Activated CD8-positive, alpha-beta memory T cell treated with anti-CD3 and anti-CD28 coated beads, Interleukin-2, amount 50 U/mL, for 48 hours (primary cell): ENCODE data around the gene PTX4.

Experiments used
- DNase-seq: peaks from one replicate; pipeline ENCODE4 v3.0.0-alpha.2; 2020

PTX4 gene

GRCh38 chr16:1523581-1524245, 35.0 kb upstream of the PTX4 start:
- DNase-seq, result no peak

DNA sequence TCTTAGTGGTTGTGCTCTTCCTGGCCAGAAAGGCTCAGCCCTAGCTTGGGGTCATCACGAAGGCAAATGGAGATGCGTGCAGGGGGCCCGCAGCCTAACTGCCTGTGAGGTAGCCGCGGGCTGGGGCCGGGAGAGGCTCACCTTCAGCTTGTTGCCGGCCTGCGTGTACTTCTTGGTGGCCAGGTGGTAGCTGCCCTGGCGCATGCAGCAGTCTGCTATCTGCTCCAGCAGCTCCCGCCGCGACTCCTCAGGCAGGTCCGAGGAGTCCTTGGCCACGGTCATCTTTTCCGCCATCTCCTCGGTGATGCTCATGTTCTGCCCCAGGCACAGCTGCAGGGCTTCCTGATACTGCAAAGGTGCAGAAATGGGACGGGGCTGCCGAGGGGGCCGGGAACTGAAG, 31.7 kb upstream of the PTX4 start:
- no peak for DNase-seq

GRCh38 chr16:1519831-1520230, 31.1 kb upstream of the PTX4 start:
- no peak for DNase-seq

- no peak for DNase-seq
These were observed 29.9 kb upstream of the PTX4 start for GRCh38 chr16:1518626-1519135.

- DNase-seq, result no peak
These were observed 25.8 kb upstream of the PTX4 start for GRCh38 chr16:1514507-1514906.

DNA sequence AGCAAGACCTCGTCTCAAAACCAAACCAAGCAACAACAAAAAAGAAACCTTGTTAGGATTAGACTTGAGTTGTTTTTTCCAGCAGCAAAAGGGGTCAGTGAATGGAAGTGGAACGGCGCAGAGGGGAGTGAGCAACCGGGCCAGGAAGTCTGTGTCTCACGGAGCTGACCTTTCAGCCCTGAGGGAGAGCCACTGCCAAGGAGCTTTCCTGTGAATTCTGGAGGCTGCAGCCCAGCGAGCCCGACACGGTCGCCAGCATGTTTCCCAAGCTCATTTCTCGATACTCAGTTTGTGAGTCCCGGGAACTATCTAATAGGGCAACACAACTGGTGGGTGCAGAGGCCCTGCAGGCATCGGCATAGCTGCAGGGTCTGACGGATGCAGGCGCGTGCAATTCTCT, 24.0 kb upstream of the PTX4 start:
- no peak for DNase-seq

GRCh38 chr16:1511662-1512569, 23.2 kb upstream of the PTX4 start:
- no peak for DNase-seq

- no peak for DNase-seq
These were observed 22.2 kb upstream of the PTX4 start for GRCh38 chr16:1510941-1511351.

DNA sequence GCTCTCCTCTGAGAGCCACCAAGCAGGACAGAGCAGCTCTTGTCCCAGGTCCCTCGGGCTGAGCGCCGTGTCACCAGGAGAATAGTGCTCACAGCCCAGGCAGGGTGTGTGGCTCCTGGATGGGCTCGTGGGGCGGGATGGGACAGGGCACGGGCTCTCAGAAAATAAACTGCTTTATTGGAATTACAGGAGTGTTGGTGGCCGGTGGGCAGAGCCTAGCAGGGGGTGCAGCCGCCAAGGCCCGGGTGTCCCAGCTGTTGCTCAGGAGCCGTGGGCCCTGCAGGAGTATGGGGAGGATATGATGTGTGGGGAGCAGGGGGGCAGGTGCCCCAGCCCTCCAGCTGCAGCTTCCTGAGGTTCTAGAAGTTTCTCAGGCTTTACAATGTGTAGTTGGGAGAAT, 21.5 kb upstream of the PTX4 start:
- DNase-seq, result no peak

DNA sequence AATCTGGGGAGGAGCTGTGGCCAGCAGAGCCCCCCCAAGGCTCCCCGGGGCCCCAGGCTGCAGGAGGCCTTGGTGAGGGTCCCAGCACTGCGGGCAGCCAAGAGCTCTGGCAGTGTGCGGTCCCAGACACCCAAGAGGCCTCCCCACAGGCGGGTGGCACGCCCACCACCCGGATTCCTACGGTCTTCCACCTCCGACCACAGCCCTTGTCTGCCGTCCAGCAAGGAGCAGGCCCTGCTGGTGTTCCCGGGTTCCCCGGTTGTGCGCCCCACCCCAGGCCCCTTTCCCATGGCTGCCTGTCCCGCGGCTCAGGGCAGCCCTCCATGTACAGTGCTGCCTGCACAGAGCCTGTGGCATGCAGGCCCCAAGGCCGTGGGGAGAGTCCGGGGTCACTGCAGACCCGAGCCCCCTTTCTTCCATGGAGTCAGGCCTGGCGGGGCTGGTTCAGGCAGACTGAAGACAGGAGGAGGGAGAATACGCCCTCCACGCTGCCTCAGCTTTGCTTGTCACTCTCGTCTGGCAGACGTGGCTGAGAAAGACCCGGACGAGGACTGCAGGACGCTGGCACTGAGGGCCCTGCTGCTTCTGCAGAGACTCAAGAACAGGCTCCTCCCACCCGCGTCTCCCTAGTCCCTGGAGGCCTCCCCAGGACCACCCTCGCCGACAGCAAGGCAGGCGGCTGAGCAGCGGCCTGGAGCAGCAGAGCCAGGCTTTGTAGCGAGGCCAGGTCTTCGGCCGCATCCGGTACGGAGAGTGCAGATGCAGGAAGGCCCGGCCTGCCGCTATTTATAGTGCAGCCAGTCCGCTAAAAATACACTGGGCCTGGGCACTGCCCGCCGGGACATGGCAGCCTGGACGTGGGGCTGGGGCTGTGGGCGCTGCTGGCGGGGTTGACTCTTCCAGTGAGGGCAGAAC, 20.8 kb upstream of the PTX4 start:
- DNase-seq, result no peak

GRCh38 chr16:1508494-1509187, 19.9 kb upstream of the PTX4 start:
- DNase-seq, result no peak

DNA sequence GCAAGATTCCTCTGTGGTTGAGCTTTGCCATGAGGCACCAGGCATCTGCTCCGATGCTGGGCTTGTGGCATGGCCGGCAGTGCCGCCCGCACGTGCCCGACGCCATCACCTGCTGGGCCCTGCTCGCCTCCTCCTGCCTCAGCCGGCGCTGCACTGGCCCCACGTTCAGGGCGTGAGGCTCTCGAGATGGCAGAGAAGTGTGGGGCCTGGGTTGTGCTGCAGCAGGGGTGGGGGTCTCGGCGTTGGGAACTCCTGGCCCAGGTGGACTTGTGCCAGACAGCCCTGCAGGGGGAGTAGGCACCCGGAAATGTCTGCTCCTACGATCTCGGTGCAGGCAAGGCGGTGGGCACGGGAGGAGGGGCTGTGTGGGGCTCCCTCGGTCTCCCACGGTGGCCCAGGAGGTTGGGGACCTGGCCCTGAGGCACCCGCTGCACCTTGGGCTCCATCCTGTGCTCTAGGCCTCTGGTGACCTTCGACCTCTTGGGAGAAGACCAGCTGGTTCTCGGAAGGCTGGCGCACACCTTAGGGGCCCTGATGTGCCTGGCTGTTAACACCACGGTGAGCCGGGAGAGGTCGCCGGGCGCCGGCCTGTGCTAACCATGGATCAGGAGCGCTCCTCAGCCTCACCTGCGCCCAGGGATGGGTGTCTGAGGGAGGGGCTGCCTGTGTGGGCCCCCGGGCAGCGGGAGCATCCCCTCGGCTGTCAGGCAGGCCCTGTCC, 17.9 kb upstream of the PTX4 start:
- no peak for DNase-seq

DNA sequence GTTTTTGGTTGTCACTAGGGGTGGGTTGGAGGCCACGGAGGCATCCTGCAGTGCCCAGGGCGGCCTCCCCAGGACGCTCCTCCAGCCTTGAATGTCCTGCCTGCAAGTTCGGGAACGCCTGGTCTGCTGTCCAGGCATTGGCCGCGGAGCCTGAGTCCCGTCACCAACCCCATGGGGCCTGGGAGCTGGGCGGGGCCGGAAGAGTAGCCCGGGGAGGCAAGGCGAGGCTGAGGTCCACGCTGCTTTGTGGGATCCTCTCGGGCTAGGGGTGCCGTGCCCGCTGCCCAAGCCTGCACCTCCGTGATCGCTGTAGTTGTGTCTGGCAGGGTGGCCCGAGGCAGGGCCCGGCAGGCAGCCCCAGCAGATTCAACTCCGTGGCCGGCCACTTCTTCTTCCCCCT, 17.2 kb upstream of the PTX4 start:
- no peak for DNase-seq

DNA sequence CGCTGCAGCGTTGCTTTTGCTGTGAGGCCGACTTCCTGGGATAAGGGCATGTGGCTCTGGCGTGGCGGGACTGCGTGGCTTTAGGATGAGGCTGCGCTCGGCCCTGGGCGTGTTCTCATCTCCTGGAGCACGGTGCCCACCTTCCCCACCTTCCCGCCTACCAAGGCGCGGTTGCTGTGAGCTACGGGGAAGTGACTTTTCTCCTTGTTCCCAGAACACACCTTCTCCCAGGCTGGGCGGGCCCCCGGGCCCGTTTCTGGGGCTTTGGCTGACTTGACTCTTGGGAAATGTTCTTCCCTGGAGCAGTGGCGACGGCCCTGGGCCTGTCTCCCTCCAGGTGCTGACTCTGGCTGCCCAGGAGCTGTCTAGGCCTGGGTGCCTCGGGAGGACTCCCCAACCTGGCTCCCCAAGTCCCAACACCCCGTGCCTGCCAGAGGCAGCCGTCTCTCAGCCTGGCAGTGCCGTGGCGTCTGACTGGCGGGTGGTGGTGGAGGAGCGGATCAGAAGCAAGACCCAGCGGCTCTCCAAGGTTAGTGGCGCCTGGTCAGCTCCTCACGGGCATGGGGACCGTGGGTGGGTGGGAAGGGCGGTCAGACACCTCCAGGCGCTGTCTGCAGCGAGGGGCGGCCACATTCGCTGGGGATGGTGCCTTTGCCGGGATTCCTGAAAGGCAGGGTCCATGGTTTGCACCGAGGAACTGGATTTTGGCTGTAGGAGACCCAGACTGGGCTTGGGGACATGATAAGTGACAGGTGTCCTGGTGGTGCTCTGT, 16.5 kb upstream of the PTX4 start:
- DNase-seq, result no peak

DNA sequence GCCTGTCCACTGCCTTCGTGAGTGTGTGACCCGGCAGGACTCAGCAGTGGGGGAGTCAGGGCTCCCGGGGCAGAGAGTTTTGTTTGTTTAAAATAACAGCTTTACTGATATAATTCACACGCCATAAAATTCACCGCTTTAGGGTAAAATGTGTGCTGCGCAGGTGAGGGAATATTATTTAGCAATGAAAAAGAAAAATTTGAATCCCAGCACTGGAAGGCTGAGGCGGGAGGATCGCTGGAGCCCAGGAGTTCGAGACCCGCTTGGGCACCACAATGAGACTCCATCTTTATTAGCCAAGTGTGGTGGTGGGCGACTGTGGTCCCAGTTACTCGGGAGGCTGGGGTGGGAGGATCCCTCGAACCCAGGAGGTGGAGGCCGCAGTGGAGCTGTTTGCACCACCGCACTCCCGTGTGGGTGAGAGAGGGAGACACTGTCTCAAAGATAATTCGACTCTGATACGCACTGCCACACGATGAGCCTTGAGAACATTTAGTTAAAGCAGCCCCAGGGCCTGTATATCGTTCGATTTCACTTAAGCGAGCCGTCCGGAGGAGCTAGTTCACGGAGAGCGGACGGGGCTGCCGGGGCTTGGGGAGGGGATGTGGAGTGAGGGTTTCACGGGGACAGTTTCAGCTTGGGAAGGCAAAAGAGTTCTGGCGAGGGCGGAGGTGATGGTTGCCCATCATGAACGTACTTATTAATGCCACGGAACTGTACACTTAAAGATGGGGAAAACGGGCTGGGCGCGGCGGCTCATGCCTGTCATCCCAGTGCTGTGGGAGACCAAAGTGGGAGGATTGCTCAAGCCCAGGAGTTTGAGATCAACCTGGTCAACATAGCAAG, 14.6 kb upstream of the PTX4 start:
- no peak for DNase-seq

DNA sequence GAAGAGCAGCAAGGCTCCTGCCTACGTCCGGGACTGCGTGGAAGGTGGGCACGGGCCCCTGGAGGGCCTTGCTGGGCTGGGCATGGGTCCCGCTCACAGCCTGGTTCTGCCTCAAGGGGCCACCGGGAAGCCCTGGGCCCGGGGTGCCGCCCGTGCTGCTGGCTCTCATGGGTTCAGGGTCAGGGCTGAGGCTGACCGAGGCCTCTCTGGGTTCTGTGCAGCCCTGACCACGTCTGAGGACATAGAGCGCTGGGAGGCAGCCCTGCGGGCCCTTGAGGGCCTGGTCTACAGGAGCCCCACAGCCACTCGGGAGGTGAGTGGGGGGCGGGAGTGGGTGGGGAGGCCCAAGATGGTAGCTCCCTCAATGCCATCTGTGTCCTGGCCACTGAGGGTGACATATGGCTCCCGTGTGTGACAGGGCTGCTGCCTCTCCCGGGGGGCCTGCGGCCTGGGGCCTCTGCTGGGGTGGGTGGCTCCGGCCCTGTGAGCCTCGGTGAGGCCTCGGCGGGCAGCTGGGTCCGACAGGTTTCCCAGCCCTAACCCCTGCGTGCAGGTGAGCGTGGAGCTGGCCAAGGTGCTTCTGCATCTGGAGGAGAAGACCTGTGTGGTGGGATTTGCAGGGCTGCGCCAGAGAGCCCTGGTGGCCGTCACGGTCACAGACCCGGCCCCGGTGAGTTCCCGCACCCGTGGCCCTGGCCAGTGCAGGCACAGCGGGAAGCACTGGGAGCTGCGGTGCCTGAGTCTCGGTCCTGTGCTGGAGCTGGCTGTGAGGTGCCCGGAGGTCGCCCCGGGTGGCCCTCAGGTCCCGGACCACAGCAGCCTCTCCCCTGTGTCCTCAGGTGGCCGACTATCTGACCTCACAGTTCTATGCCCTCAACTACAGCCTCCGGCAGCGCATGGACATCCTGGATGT, 13.6 kb upstream of the PTX4 start:
- DNase-seq, result no peak

- no peak for DNase-seq
These were observed 12.9 kb upstream of the PTX4 start for GRCh38 chr16:1501630-1502029.

DNA sequence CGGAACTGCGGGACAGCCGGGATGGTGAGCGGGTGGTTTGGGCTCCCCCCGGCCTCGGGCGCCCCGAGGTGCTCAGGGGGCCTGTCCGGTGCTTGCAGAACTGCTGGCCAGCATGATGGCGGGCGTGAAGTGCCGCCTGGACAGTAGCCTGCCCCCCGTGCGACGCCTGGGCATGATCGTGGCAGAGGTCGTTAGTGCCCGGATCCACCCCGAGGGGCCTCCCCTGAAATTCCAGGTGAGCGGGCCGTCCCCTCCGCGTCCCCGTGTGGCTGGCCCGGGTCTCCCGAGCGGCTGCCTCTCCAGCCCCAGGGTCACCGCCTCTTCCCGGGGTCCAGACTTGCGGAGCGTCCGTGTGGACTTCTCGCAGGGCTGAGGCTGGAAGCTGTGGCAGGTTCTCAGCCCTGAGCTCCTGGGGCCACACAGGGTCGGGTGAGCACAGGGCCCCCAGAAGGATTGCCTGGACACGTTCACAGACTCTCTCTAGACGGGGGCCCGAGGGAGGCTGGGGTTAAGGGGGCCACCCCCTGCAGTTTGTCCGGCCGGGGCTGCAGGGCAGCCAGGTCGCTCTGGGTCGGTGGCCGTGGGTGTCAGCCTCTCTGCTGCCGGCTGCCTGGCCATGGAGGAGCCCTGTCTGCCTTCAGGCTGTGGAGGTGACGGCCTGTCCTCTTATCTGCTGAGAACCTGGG, 11.9 kb upstream of the PTX4 start:
- no peak for DNase-seq
